OCI-LY3 (cell line): ENCODE results near the gene CLDN12.

ENCODE experiments used
- H2AFZ ChIP-seq: fragments of 200-600, 300-600 bp; shearing (Covaris generic); 2 replicates; pipeline ENCODE4 v1.6.0; 2014; ENCODE audit warnings: antibody characterized with exemption, low read depth, low read length
- H3K27ac ChIP-seq: fragments of 200-600, 300-600 bp; sonication (generic); 2 replicates; pipeline ENCODE4 v1.5.1; 2014; ENCODE audit warnings: mild to moderate bottlenecking, low read length, moderate library complexity, mixed read lengths
- H3K27me3 ChIP-seq: fragments of 200-600, 300-600 bp; sonication (generic); 2 replicates; pipeline ENCODE4 v1.6.1; 2014; ENCODE audit warnings: low read depth, low read length, mixed read lengths
- H3K36me3 ChIP-seq: fragments of 200-600, 300-600 bp; sonication (generic); replicated peaks from 2 replicates; pipeline ENCODE3; 2014; ENCODE audit warnings: low read depth, low read length, mixed read lengths
- H3K4me1 ChIP-seq: fragments of 300-600, 200-600 bp; sonication (generic); 2 replicates; pipeline ENCODE4 v1.6.1; 2014; ENCODE audit warnings: low read length, mixed read lengths
- H3K4me2 ChIP-seq: fragments of 200-600, 300-600 bp; sonication (generic); 2 replicates; pipeline ENCODE4 v1.6.1; 2014; ENCODE audit warnings: low read length, mixed read lengths
- H3K4me3 ChIP-seq: fragments of 300-600, 200-600 bp; sonication (generic); 2 replicates; pipeline ENCODE4 v1.5.1; 2014; ENCODE audit warnings: antibody characterized with exemption, mild to moderate bottlenecking, low read length, moderate library complexity
- H3K79me2 ChIP-seq: fragments of 300-600, 200-600 bp; shearing (Covaris generic); 2 replicates; pipeline ENCODE4 v1.6.1; 2014; ENCODE audit warnings: mild to moderate bottlenecking, low read length, mixed read lengths
- H3K9ac ChIP-seq: fragments of 300-600, 200-600 bp; shearing (Covaris generic); 2 replicates; pipeline ENCODE4 v1.6.0; 2014; ENCODE audit warnings: mild to moderate bottlenecking, low read length, moderate library complexity
- H3K9me3 ChIP-seq: fragments of 200-600, 300-600 bp; shearing (Covaris generic); 2 replicates; pipeline ENCODE4 v1.6.1; 2014; ENCODE audit warnings: low read length, mixed read lengths; ENCODE audit not compliant: insufficient read depth
- H4K20me1 ChIP-seq: fragments of 200-600, 300-600 bp; sonication (generic); 2 replicates; pipeline ENCODE4 v1.6.1; 2016; ENCODE audit warnings: low read length, mixed read lengths; ENCODE audit not compliant: insufficient read depth
- EZH2phosphoT487 ChIP-seq: fragments of 200-600 bp; shearing (Covaris generic); IDR thresholded peaks from 2 replicates; pipeline ENCODE4 v1.6.1; 2018; ENCODE audit warnings: antibody characterized with exemption, mixed run types, low read depth
- TF ChIP-seq, protein P1 (sequence below): fragments of 200-600, 300-600 bp; sonication (generic); IDR thresholded peaks from 2 replicates; pipeline ENCODE4 v1.5.1; 2014; ENCODE audit warnings: antibody characterized with exemption, low read length, low read depth

Gene CLDN12

DNA sequence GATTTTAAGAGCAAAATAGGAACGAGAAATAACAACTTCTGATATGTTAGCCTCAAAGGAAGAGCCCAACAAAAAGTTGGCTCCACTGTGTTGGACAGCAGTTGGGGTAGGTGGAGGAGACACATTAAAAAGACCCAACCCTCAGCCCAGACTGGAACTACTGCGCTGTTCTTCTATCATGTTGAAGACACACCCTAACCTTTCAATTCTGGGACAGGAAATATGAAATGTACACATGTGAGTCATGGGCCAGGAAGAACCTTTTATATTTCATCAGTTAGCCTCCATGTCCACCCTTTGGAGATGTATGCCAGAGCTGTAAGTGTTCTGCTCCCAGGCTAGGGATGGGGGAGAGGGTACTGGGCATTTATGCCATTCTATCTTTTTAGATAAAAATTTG, 22.1 kb downstream of the CLDN12 start:
- H3K9me3 ChIP-seq = no peaks in the 10 kb centered on the region
- TF ChIP-seq, protein P1, sequence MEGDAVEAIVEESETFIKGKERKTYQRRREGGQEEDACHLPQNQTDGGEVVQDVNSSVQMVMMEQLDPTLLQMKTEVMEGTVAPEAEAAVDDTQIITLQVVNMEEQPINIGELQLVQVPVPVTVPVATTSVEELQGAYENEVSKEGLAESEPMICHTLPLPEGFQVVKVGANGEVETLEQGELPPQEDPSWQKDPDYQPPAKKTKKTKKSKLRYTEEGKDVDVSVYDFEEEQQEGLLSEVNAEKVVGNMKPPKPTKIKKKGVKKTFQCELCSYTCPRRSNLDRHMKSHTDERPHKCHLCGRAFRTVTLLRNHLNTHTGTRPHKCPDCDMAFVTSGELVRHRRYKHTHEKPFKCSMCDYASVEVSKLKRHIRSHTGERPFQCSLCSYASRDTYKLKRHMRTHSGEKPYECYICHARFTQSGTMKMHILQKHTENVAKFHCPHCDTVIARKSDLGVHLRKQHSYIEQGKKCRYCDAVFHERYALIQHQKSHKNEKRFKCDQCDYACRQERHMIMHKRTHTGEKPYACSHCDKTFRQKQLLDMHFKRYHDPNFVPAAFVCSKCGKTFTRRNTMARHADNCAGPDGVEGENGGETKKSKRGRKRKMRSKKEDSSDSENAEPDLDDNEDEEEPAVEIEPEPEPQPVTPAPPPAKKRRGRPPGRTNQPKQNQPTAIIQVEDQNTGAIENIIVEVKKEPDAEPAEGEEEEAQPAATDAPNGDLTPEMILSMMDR = no peak
- TF ChIP-seq EZH2phosphoT487 = no peak
- H3K27ac ChIP-seq = no peak overlapping the region
- no peaks in the 10 kb centered on the region for H3K27me3 ChIP-seq
- H3K9ac ChIP-seq = no peak overlapping the region
- H3K4me3 ChIP-seq = no peak overlapping the region
- H4K20me1 ChIP-seq = no peaks in the 10 kb centered on the region
- H3K4me1 ChIP-seq = no peaks in the 10 kb centered on the region
- no peaks in the 10 kb centered on the region for H3K79me2 ChIP-seq
- no peak overlapping the region for H3K4me2 ChIP-seq
- H2AFZ ChIP-seq = no peak overlapping the region
- no peaks in the 10 kb centered on the region for H3K36me3 ChIP-seq

GRCh38 chr7:90430614-90431460, 27.6 kb downstream of the CLDN12 start:
- H3K4me2 ChIP-seq = no peak overlapping the region
- no peaks in the 10 kb centered on the region for H3K36me3 ChIP-seq
- H3K9me3 ChIP-seq = peaks cover 11% of the 10 kb centered on the region; the same call in 1 of the 2 replicates
- H3K27me3 ChIP-seq = no peaks in the 10 kb centered on the region
- no peak overlapping the region for H3K27ac ChIP-seq
- H3K4me1 ChIP-seq = no peaks in the 10 kb centered on the region
- H2AFZ ChIP-seq = no peak overlapping the region
- no peak for TF ChIP-seq EZH2phosphoT487
- TF ChIP-seq, protein P1 = no peak
- no peak overlapping the region for H3K4me3 ChIP-seq
- H4K20me1 ChIP-seq = no peaks in the 10 kb centered on the region
- H3K79me2 ChIP-seq = no peaks in the 10 kb centered on the region
- no peak overlapping the region for H3K9ac ChIP-seq

DNA sequence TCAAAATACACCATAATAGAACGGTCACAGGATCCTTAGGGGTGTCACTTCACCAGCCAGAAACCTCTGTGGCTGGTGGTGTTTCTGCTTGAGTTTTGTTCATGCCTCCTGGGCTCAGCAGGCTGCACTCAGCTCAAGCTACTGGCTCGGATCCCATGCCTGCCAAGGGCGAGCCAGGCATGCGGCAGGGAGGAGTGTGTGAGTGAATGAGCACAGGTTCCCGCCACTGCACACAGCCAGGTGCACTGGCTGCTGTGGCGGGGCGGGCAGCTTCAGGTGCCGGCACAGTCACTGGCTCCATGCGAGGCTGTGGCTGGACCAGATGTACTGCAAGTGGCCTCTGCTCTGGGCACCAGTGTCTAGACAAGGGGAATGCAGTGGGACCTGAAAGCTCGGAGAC, 29.5 kb downstream of the CLDN12 start:
- Histone ChIP-seq H3K36me3 (no peaks in the 10 kb centered on the region), H3K4me2 (no peak overlapping the region), H2AFZ (no peak overlapping the region), H3K79me2 (no peaks in the 10 kb centered on the region), H3K27me3 (no peaks in the 10 kb centered on the region), H3K4me1 (no peaks in the 10 kb centered on the region), H3K4me3 (no peak overlapping the region), H3K27ac (no peak overlapping the region), H3K9me3 (peaks cover 11% of the 10 kb centered on the region; the same call in 1 of the 2 replicates), H3K9ac (no peak overlapping the region), H4K20me1 (no peaks in the 10 kb centered on the region)
- TF ChIP-seq EZH2phosphoT487 = no peak
- TF ChIP-seq, protein P1 = no peak

DNA sequence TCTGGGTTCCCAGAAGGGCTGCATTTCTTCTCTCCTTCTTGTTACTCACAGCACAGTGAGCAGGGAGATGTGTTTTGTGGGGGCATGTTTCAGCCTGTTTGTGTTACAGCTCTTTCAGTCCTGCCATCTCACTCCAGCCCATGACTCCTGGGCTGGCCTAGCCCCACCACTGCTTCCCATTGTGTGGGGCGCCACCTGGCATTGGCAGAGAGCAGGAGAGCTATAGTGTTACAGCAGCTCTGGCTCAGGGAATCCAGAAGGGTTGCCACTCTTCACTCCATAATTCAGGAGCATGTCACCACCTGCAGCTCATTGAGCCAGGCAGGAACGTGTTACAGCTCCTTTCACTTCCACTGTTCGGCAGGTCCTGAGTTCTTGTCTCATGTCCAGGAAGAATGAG, 30.0 kb downstream of the CLDN12 start:
- H4K20me1 ChIP-seq = no peaks in the 10 kb centered on the region
- H3K27ac ChIP-seq = no peak overlapping the region
- TF ChIP-seq EZH2phosphoT487 = no peak
- TF ChIP-seq, protein P1 = no peak
- H3K4me1 ChIP-seq = no peaks in the 10 kb centered on the region
- H3K4me3 ChIP-seq = no peak overlapping the region
- H3K9me3 ChIP-seq = peaks cover 11% of the 10 kb centered on the region; the same call in 1 of the 2 replicates
- no peaks in the 10 kb centered on the region for H3K36me3 ChIP-seq
- H3K9ac ChIP-seq = no peak overlapping the region
- no peaks in the 10 kb centered on the region for H3K79me2 ChIP-seq
- no peak overlapping the region for H2AFZ ChIP-seq
- no peak overlapping the region for H3K4me2 ChIP-seq
- H3K27me3 ChIP-seq = no peaks in the 10 kb centered on the region
